Measurements from ENCODE around the gene BCOR. TPM values are rescaled to one million over a fixed set of nuclear protein-coding genes. Genes with fewer than 3 reads are reported as not detected.

BCOR gene
- total and polyA plus RNA-seq, 2 donors: 24.4 to 28.9 TPM

DNA sequence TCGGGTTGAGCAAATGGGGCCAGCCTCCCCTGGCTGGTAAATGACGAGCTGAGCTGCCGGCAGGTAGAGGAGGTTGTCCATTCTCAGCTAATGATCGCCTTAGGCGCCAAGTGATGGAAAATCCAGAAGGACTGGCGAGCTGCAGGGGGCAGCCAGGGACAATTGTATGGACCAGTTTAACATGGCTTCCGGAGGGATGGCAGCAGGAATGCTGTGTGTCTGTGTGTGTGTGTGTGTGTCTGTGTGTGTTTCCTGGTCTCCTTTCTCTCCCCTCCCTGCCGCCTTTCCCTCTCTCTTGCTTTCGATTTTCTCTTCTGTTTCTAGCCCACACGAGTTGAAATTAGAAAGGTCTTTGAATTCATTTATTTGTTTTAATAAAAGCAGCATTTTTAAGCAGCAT, 45.2 kb upstream of the BCOR start:
- Histone ChIP-seq H3K9me3 (ENCODE audit: control insufficient read depth in 2 of 2, insufficient read depth in 1 of 2, low read length in 1 of 2) (peaks cover 0 to 3% of the 10 kb centered on the region in 2 donors), H3K36me3 (ENCODE audit: control insufficient read depth in 2 of 2, insufficient read depth in 2 of 2, low read length in 1 of 2) (no peaks in the 10 kb centered on the region), H3K4me3 (ENCODE audit: low read length in 2 of 2) (no peak overlapping the region), H3K27ac (ENCODE audit: low read depth in 1 of 2, low read length in 1 of 2) (no peak overlapping the region), H3K27me3 (ENCODE audit: control insufficient read depth in 2 of 2, insufficient read depth in 1 of 2, low read length in 1 of 2) (peaks cover 0 to 49% of the 10 kb centered on the region in 2 donors), H3K4me1 (ENCODE audit: control insufficient read depth in 2 of 2, insufficient read depth in 2 of 2, low read length in 2 of 2) (peaks cover 0 to 40% of the 10 kb centered on the region in 2 donors)
- no peak for DNase-seq (ENCODE audit: low read depth in 6 of 9, low spot score in 9 of 9)
- WGBS: 98% methylated on average over 10 of the region's 10 CpGs

DNA sequence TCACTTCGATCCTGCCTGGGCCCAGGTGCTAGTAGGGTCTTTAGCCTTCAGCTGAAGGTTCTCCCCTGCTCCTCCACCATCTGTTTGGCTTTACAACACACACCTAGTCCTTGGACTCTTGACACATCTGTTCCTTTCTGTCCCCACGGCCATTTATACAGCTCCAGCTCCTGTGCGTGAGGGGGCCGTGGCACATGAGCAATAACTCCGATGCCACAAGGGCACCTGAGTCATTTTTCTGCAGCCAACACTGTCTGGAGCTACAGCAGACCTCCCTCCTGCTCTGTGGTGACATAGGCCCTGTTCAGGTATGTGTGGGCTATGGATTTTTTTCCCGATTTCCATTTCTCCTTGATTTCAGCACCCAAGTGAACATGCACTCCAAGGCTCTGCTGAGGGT, 44.7 kb upstream of the BCOR start:
- peaks cover 0 to 34% of the 10 kb centered on the region in 2 donors for H3K4me1 ChIP-seq (ENCODE audit: control insufficient read depth in 2 of 2, insufficient read depth in 2 of 2, low read length in 2 of 2)
- no peak overlapping the region for H3K4me3 ChIP-seq (ENCODE audit: low read length in 2 of 2)
- no peaks in the 10 kb centered on the region for H3K36me3 ChIP-seq (ENCODE audit: control insufficient read depth in 2 of 2, insufficient read depth in 2 of 2, low read length in 1 of 2)
- 97% methylated on average over 6 of the region's 6 CpGs for WGBS
- peaks cover 0 to 43% of the 10 kb centered on the region in 2 donors for H3K27me3 ChIP-seq (ENCODE audit: control insufficient read depth in 2 of 2, insufficient read depth in 1 of 2, low read length in 1 of 2)
- H3K27ac ChIP-seq (ENCODE audit: low read depth in 1 of 2, low read length in 1 of 2): no peak overlapping the region
- H3K9me3 ChIP-seq (ENCODE audit: control insufficient read depth in 2 of 2, insufficient read depth in 1 of 2, low read length in 1 of 2): peaks cover 0 to 3% of the 10 kb centered on the region in 2 donors
- no peak for DNase-seq (ENCODE audit: low read depth in 6 of 9, low spot score in 9 of 9)

DNA sequence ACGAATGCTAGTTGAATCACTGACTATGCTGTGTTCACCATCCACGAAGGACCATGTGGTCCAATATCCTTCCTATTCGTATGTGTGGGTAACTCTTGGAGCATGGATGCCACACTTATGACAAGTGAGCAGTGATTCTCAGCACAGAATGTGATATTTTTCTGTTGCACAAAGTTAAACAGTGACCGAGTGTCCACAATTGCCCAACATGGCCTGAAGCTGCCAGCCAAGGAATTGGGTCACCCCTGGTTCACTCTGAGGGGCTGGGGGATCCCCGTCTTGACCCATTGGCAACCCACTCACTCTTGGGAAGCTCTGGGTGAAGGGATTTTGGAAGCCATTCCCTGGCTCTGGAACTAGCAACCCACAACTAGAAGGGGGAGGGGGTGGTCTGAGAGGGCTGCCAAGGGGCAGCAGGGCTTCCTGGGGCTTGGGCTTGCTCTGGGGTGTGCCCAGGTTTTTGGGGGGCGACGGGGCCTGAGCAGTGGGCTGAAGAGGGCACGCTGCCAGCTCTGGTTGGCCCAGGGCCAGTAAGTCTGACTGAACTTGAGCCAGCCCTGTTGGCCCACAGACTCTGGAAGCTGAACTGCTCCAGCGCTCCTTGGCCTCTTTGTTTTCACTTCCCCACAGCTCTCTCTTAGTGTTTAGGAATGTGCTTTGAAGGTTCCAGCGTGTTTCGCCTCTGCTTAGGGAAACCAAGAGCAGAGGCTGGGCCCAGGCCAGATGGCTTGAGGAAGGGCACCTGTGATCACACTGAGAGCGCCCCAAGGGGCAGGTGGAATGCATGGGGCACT, 43.1 kb upstream of the BCOR start:
- Histone ChIP-seq H3K27ac (ENCODE audit: low read depth in 1 of 2, low read length in 1 of 2) (no peak overlapping the region), H3K36me3 (ENCODE audit: control insufficient read depth in 2 of 2, insufficient read depth in 2 of 2, low read length in 1 of 2) (no peaks in the 10 kb centered on the region), H3K27me3 (ENCODE audit: control insufficient read depth in 2 of 2, insufficient read depth in 1 of 2, low read length in 1 of 2) (peaks cover 0 to 28% of the 10 kb centered on the region in 2 donors), H3K4me3 (ENCODE audit: low read length in 2 of 2) (no peak overlapping the region), H3K9me3 (ENCODE audit: control insufficient read depth in 2 of 2, insufficient read depth in 1 of 2, low read length in 1 of 2) (peaks cover 0 to 3% of the 10 kb centered on the region in 2 donors), H3K4me1 (ENCODE audit: control insufficient read depth in 2 of 2, insufficient read depth in 2 of 2, low read length in 2 of 2) (peaks cover 0 to 24% of the 10 kb centered on the region in 2 donors)
- 85% methylated on average over 12 of the region's 12 CpGs for WGBS
- no peak for DNase-seq (ENCODE audit: low read depth in 6 of 9, low spot score in 9 of 9)

DNA sequence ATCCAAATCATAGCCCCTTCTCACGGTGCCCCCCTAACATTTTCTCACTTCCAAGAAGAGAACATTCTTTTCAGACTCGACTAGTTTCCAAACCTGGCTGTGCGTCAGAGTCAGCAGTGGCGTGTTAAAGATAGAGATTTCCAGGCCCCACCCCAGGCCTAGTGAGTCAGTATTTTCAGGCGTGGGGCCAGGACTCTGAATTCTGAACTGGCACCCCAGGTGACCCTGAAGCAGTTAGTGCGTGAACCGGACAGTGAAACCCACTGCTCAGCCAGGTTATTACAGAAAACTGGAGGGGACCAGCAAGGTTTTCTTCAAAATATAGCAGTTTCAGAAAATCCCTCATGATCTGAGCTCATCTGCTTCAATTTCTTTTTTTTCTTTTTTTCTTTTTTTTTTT, 35.0 kb upstream of the BCOR start:
- DNase-seq (ENCODE audit: low read depth in 6 of 9, low spot score in 9 of 9): no peak
- Histone ChIP-seq H3K27ac (ENCODE audit: low read depth in 1 of 2, low read length in 1 of 2) (no peak overlapping the region), H3K36me3 (ENCODE audit: control insufficient read depth in 2 of 2, insufficient read depth in 2 of 2, low read length in 1 of 2) (no peaks in the 10 kb centered on the region), H3K9me3 (ENCODE audit: control insufficient read depth in 2 of 2, insufficient read depth in 1 of 2, low read length in 1 of 2) (peaks cover 0 to 12% of the 10 kb centered on the region in 2 donors), H3K27me3 (ENCODE audit: control insufficient read depth in 2 of 2, insufficient read depth in 1 of 2, low read length in 1 of 2) (no peaks in the 10 kb centered on the region), H3K4me1 (ENCODE audit: control insufficient read depth in 2 of 2, insufficient read depth in 2 of 2, low read length in 2 of 2) (peaks cover 0 to 18% of the 10 kb centered on the region in 2 donors), H3K4me3 (ENCODE audit: low read length in 2 of 2) (no peak overlapping the region)
- WGBS: 92% methylated on average over 7 of the region's 7 CpGs

DNA sequence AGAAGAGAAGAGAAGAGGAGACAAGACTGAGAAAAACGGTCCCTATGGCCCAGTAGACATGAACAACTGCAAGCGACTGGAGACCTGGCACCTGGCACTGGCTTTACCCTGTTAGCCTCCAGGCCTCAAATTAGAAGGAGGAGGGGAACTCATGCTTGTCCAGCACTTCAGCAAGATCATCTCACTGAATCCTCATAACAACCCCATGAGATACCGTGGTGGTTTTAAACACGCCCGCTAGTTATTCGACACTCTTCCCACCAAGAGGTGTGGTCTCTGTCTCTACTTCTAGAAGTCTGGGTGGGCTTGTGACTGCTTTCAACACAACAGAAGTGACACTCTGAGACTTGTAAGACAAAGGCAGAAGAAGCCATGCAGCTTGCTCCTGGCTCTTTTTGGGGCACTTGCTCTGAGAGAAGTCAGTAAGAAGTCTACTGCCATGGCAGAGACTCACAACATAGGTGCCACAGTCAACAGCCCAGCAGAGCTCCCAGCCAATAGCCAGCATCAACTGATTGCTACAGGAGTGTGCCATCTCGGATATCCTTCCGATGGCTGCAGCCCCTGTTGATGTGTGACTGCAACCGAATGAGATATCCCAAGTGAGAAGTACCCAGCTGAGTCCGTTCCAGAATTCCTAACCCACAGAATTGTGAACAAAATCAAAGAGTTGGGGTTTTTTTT, 34.0 kb upstream of the BCOR start:
- Histone ChIP-seq H3K4me3 (ENCODE audit: low read length in 2 of 2) (no peak overlapping the region), H3K36me3 (ENCODE audit: control insufficient read depth in 2 of 2, insufficient read depth in 2 of 2, low read length in 1 of 2) (no peaks in the 10 kb centered on the region), H3K9me3 (ENCODE audit: control insufficient read depth in 2 of 2, insufficient read depth in 1 of 2, low read length in 1 of 2) (peaks cover 0 to 13% of the 10 kb centered on the region in 2 donors), H3K27me3 (ENCODE audit: control insufficient read depth in 2 of 2, insufficient read depth in 1 of 2, low read length in 1 of 2) (no peaks in the 10 kb centered on the region), H3K4me1 (ENCODE audit: control insufficient read depth in 2 of 2, insufficient read depth in 2 of 2, low read length in 2 of 2) (peaks cover 0 to 26% of the 10 kb centered on the region in 2 donors), H3K27ac (ENCODE audit: low read depth in 1 of 2, low read length in 1 of 2) (no peak overlapping the region)
- 93% methylated on average over 10 of the region's 10 CpGs for WGBS
- no peak for DNase-seq (ENCODE audit: low read depth in 6 of 9, low spot score in 9 of 9)

DNA sequence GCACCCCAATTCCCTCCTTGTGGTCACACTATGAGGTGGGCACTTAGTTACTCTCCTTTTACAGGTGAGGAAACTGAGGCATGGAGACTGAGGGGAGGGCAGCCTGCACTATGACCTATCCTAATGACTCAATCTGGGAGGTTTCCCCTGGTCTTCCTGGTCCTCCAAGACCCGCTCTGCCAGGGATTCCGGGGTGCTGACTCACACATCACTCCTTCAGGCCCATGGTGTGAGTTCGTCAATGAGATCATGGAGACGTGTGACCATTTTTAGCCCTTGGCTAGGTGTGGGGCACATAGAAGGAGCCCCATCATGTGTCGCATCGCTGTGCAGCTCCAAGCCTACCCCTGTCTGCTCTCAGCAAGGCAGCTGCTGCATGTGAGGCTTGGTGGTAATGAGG, 32.4 kb upstream of the BCOR start:
- no peak overlapping the region for H3K27ac ChIP-seq (ENCODE audit: low read depth in 1 of 2, low read length in 1 of 2)

DNA sequence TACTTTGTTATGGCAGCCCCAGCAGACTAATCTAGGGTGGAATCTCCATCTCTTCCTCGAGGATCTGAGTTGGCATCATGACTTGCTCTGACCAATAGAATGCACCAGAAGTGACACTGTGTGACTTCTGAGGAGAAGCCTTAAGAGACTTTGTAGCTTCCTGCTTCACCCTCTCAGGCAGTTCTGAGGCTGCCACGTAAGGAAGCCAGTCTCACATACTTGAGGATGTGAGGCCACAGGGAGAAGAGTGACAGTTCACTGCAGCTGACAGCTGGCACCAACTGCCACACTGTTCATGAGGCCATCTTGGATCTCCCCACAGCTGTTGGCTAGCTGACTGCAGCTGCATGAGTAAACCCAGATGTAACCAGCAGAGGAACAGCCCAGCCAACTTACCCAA, 29.3 kb upstream of the BCOR start:
- peak overlapping the region; percentile 52 to 94 for H3K27ac ChIP-seq (ENCODE audit: low read depth in 1 of 2, low read length in 1 of 2)
- peak; percentile 70 to 94 (median 80) for DNase-seq (ENCODE audit: low read depth in 6 of 9, low spot score in 9 of 9)
- WGBS: 2% methylated on average over 2 of the region's 2 CpGs

More for the DNA sequence above, 32.4 kb upstream of the BCOR start:
- no peak for DNase-seq (ENCODE audit: low read depth in 6 of 9, low spot score in 9 of 9)
- H3K4me3 ChIP-seq (ENCODE audit: low read length in 2 of 2): no peak overlapping the region
- H3K9me3 ChIP-seq (ENCODE audit: control insufficient read depth in 2 of 2, insufficient read depth in 1 of 2, low read length in 1 of 2): peaks cover 0 to 13% of the 10 kb centered on the region in 2 donors
- H3K36me3 ChIP-seq (ENCODE audit: control insufficient read depth in 2 of 2, insufficient read depth in 2 of 2, low read length in 1 of 2): no peaks in the 10 kb centered on the region
- H3K4me1 ChIP-seq (ENCODE audit: control insufficient read depth in 2 of 2, insufficient read depth in 2 of 2, low read length in 2 of 2): peaks cover 0 to 31% of the 10 kb centered on the region in 2 donors
- no peaks in the 10 kb centered on the region for H3K27me3 ChIP-seq (ENCODE audit: control insufficient read depth in 2 of 2, insufficient read depth in 1 of 2, low read length in 1 of 2)
- over 99% methylated on average over 6 of the region's 6 CpGs for WGBS

DNA sequence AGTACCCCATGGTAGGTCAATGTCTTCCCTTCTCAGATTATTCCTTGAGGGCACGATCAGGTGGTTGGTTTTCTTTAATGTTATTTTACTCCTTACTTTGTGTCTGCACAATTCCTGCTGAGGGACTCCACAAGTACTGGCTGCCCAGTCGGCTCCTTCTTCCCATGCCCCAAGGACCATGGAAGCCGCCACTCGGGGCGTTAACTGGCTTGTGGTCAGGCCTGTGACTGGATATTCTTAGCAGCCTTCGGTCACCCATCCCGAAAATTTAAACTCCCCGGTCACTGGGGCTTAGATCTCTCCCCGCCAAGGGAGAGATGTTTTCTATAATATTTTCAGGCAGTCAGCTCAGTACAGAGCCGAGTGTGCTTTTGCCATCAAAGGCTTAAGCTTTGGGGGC, 24.7 kb upstream of the BCOR start:
- Histone ChIP-seq H3K36me3 (ENCODE audit: control insufficient read depth in 2 of 2, insufficient read depth in 2 of 2, low read length in 1 of 2) (no peaks in the 10 kb centered on the region), H3K4me3 (ENCODE audit: low read length in 2 of 2) (no peak overlapping the region), H3K27me3 (ENCODE audit: control insufficient read depth in 2 of 2, insufficient read depth in 1 of 2, low read length in 1 of 2) (no peaks in the 10 kb centered on the region), H3K27ac (ENCODE audit: low read depth in 1 of 2, low read length in 1 of 2) (no peak overlapping the region), H3K4me1 (ENCODE audit: control insufficient read depth in 2 of 2, insufficient read depth in 2 of 2, low read length in 2 of 2) (peaks cover 2 to 48% of the 10 kb centered on the region in 2 donors), H3K9me3 (ENCODE audit: control insufficient read depth in 2 of 2, insufficient read depth in 1 of 2, low read length in 1 of 2) (no peaks in the 10 kb centered on the region)
- 95% methylated on average over 10 of the region's 10 CpGs for WGBS
- DNase-seq (ENCODE audit: low read depth in 6 of 9, low spot score in 9 of 9): no peak

More for the DNA sequence above, 29.3 kb upstream of the BCOR start:
- Histone ChIP-seq H3K9me3 (ENCODE audit: control insufficient read depth in 2 of 2, insufficient read depth in 1 of 2, low read length in 1 of 2) (peaks cover 0 to 13% of the 10 kb centered on the region in 2 donors), H3K36me3 (ENCODE audit: control insufficient read depth in 2 of 2, insufficient read depth in 2 of 2, low read length in 1 of 2) (no peaks in the 10 kb centered on the region), H3K4me3 (ENCODE audit: low read length in 2 of 2) (no peak overlapping the region), H3K4me1 (ENCODE audit: control insufficient read depth in 2 of 2, insufficient read depth in 2 of 2, low read length in 2 of 2) (peaks cover 2 to 40% of the 10 kb centered on the region in 2 donors), H3K27me3 (ENCODE audit: control insufficient read depth in 2 of 2, insufficient read depth in 1 of 2, low read length in 1 of 2) (no peaks in the 10 kb centered on the region)

DNA sequence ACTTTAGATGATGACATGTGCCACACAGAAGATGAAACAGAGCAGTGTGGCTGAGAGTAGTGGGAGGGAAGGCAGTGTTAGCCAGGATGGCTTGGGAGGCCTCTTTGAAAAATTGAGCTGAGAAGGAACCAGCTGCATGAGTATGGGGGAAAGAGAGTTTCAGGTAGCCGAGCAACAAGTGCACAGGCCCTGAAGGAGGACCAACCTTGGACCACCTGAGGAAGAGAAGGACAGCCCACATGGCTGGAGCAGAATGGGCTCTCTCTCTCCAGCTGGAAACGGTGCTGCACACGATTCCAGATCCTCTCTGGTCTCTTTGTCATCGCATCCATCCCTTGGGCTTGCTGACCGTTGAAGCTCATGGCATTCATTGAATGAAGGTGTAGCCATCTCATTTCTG, 23.9 kb upstream of the BCOR start:
- H3K27me3 ChIP-seq (ENCODE audit: control insufficient read depth in 2 of 2, insufficient read depth in 1 of 2, low read length in 1 of 2): no peaks in the 10 kb centered on the region
- H3K9me3 ChIP-seq (ENCODE audit: control insufficient read depth in 2 of 2, insufficient read depth in 1 of 2, low read length in 1 of 2): no peaks in the 10 kb centered on the region
- DNase-seq (ENCODE audit: low read depth in 6 of 9, low spot score in 9 of 9): peak in 2 of 9 donors; percentile 18 to 33
- 91% methylated on average over 5 of the region's 5 CpGs for WGBS
- H3K36me3 ChIP-seq (ENCODE audit: control insufficient read depth in 2 of 2, insufficient read depth in 2 of 2, low read length in 1 of 2): no peaks in the 10 kb centered on the region
- peak overlapping the region in 1 of 2 donors; percentile 32 for H3K27ac ChIP-seq (ENCODE audit: low read depth in 1 of 2, low read length in 1 of 2)
- peaks cover 2 to 39% of the 10 kb centered on the region in 2 donors for H3K4me1 ChIP-seq (ENCODE audit: control insufficient read depth in 2 of 2, insufficient read depth in 2 of 2, low read length in 2 of 2)
- no peak overlapping the region for H3K4me3 ChIP-seq (ENCODE audit: low read length in 2 of 2)

All from thymus (tissue), 11 donors.